ENCODE data around the gene SYTL4. TPM values are rescaled to one million over a fixed set of nuclear protein-coding genes. Genes with fewer than 3 reads are reported as not detected.

Gene SYTL4
- total RNA-seq, 4 donors from 2014 or later, result 32.9 to 338 (median 52.6) TPM

DNA sequence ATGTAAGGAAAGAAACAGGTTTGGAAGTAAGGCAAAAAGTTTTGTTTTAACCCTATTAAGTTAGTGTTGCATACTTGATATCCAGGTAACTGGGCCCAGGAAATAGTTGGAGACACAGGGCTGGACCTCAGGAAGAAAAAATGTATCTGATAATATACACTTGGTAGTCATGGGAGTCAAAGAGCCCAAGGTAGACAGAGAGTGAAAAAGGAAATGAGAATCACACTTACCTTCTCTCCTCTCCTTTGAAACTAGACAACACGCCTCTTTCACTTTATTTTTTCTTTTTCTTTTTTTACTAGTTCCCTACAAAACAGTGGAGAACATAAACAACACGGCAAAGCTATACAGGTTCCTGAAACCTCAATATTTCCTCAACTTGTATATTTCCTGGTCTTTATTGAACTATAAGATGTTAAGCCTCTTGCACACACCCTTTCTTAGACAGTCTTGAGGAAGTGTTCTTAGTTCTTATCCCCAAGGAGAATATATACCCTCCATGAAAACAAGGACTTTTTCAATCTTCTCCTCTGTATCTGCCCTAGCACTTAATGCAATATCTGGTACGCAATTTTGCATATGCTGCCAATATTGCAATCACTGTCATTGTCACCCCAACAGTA lies 27.2 kb downstream of the SYTL4 start:
- H3K4me3 ChIP-seq, result no peak overlapping the region
- H3K36me3 ChIP-seq, result peaks cover 0 to 9% (median 0%) of the 10 kb centered on the region in 3 donors
- no peak for DNase-seq (ENCODE audit: low spot score in 2 of 2)
- peaks cover 0 to 21% of the 10 kb centered on the region in 2 donors for H3K27me3 ChIP-seq
- TF ChIP-seq CTCF (IDR thresholded peaks at IDR 0.05) (no peak), EP300 (IDR thresholded peaks at IDR 0.05) (no peak), POLR2A (IDR thresholded peaks at IDR 0.05) (no peak)
- 45 to 58% methylated on average over 3 of the region's 3 CpGs for WGBS, 2 donors
- no peaks in the 10 kb centered on the region for H3K4me1 ChIP-seq
- no peak overlapping the region for H3K27ac ChIP-seq
- H3K9me3 ChIP-seq, result no peaks in the 10 kb centered on the region

- Histone ChIP-seq H3K27ac (no peak overlapping the region), H3K9me3 (no peaks in the 10 kb centered on the region), H3K4me3 (no peak overlapping the region), H3K36me3 (peaks cover 0 to 10% (median 0%) of the 10 kb centered on the region in 3 donors), H3K27me3 (peaks cover 0 to 11% of the 10 kb centered on the region in 2 donors), H3K4me1 (no peaks in the 10 kb centered on the region)
- TF ChIP-seq CTCF (IDR thresholded peaks at IDR 0.05), result no peak
- TF ChIP-seq POLR2A (IDR thresholded peaks at IDR 0.05), result no peak
- no peak for TF ChIP-seq EP300 (IDR thresholded peaks at IDR 0.05)
- DNase-seq (ENCODE audit: low spot score in 2 of 2), result no peak
- WGBS, 2 donors, result 87 to 92% methylated on average over 1 of the region's 1 CpG
Measured at GRCh38 chrX:100700809-100701208, 31.1 kb downstream of the SYTL4 start.

DNA sequence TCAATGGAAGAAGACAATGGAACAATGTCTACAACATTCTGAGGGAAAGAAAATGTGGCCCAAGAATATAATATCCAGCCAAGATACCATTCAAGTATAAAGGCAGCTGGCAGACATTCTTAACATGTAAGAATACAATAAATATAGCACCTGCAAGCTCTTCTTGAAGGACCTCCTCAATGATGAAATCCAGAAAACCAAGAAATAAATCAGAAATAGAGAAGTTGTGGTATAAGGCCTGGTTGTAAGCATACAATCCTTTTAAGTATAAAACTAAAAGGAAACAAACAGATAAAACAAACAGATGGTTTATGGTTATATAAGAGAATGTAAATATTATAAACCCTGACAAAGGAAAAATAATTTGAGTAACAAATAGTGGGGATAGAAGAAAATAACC lies 33.4 kb downstream of the SYTL4 start:
- peaks cover 0 to 10% (median 0%) of the 10 kb centered on the region in 3 donors for H3K36me3 ChIP-seq
- H3K4me3 ChIP-seq, result no peak overlapping the region
- no peaks in the 10 kb centered on the region for H3K4me1 ChIP-seq
- peaks cover 0 to 16% of the 10 kb centered on the region in 2 donors for H3K27me3 ChIP-seq
- DNase-seq (ENCODE audit: low spot score in 2 of 2), result no peak
- H3K9me3 ChIP-seq, result no peaks in the 10 kb centered on the region
- TF ChIP-seq POLR2A (IDR thresholded peaks at IDR 0.05), result no peak
- TF ChIP-seq CTCF (IDR thresholded peaks at IDR 0.05), result no peak
- no peak for TF ChIP-seq EP300 (IDR thresholded peaks at IDR 0.05)
- no peak overlapping the region for H3K27ac ChIP-seq

DNA sequence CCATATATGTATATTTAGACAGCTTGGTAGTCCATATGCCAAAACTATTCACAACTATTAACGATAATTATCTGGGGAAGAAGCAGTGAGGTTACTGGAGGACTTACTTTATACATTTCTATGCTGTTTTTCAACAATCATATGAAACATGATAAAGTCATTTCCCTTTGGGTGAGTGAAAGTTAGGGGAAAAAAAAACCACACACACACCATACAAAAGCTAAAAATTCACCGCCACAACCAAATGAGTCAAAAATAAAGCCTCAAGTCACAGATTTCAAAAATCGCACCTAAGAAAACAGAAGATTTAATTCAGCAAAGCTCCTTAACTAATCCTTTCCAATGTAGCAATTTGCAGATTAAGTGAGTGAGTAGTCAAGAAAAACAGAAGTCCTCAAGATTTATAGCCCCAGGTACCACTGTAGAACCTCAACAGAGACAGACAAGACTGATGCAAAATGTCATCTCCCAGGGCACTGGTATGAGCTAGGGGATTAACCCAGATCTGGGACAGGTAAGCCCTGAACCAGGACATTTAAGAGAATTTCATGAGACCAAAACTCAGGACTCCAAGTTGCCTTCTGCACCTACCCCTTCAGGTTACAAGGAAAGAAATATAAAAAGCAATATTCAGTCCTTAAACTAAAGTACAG lies 35.1 kb downstream of the SYTL4 start:
- Histone ChIP-seq H3K4me3 (no peak overlapping the region), H3K9me3 (no peaks in the 10 kb centered on the region), H3K4me1 (no peaks in the 10 kb centered on the region), H3K27me3 (peaks cover 0 to 18% of the 10 kb centered on the region in 2 donors), H3K27ac (no peak overlapping the region), H3K36me3 (peaks cover 0 to 10% (median 0%) of the 10 kb centered on the region in 3 donors)
- DNase-seq (ENCODE audit: low spot score in 2 of 2), result no peak
- 53 to 75% methylated on average over 3 of the region's 3 CpGs for WGBS, 2 donors
- TF ChIP-seq POLR2A (IDR thresholded peaks at IDR 0.05), result no peak
- no peak for TF ChIP-seq CTCF (IDR thresholded peaks at IDR 0.05)
- no peak for TF ChIP-seq EP300 (IDR thresholded peaks at IDR 0.05)

- Histone ChIP-seq H3K4me1 (no peaks in the 10 kb centered on the region), H3K4me3 (no peak overlapping the region), H3K27me3 (peaks cover 0 to 13% of the 10 kb centered on the region in 2 donors), H3K36me3 (peaks cover 0 to 4% (median 0%) of the 10 kb centered on the region in 3 donors), H3K27ac (no peak overlapping the region), H3K9me3 (no peaks in the 10 kb centered on the region)
- DNase-seq (ENCODE audit: low spot score in 2 of 2), result no peak
- TF ChIP-seq EP300 (IDR thresholded peaks at IDR 0.05) (no peak), POLR2A (IDR thresholded peaks at IDR 0.05) (no peak), CTCF (IDR thresholded peaks at IDR 0.05) (no peak)
- 73% methylated on average over 4 of the region's 4 CpGs for WGBS, 2 donors
Measured at GRCh38 chrX:100695991-100696390, 35.9 kb downstream of the SYTL4 start.
